IMR-90 (cell line): ENCODE measurements around the gene DPF3.

Experiments used
- BHLHE40 ChIP-seq: fragments of 150-350 bp; IDR thresholded peaks from 2 replicates; pipeline ENCODE4 v1.6.1; 2016; ENCODE audit warnings: mild to moderate bottlenecking, low read depth, low read length
- CHD1 ChIP-seq: IDR thresholded peaks from 2 replicates; pipeline ENCODE4 v1.6.1; 2012; ENCODE audit warnings: low read depth, low read length, improper control_type of control experiment
- FOS ChIP-seq: fragments of 150-350 bp; IDR thresholded peaks from 2 replicates; pipeline ENCODE4 v1.6.1; 2016; ENCODE audit warnings: low read depth, low read length
- MAZ ChIP-seq: IDR thresholded peaks from 2 replicates; pipeline ENCODE4 v1.6.1; 2012; ENCODE audit warnings: low read depth, mild to moderate bottlenecking, low read length, improper control_type of control experiment, moderate library complexity, borderline replicate concordance
- POLR2A ChIP-seq: IDR thresholded peaks from 2 replicates; pipeline ENCODE4 v1.6.1; 2012; ENCODE audit warnings: mild to moderate bottlenecking, low read depth, low read length
- RAD21 ChIP-seq: IDR thresholded peaks from 2 replicates; pipeline ENCODE4 v1.6.1; 2012; ENCODE audit warnings: low read length, improper control_type of control experiment
- SMC3 ChIP-seq: fragments of 150-350 bp; IDR thresholded peaks from 2 replicates; pipeline ENCODE4 v1.6.1; 2016; ENCODE audit warnings: low read depth, mild to moderate bottlenecking, antibody characterized with exemption, low read length, moderate library complexity
- TF ChIP-seq, protein P1 (sequence below): conservative IDR thresholded peaks from 2 replicates; pipeline ENCODE4 v1.5.1; 2012; ENCODE audit warnings: mild to moderate bottlenecking, low read depth, low read length, improper control_type of control experiment
- TF ChIP-seq, protein P2 (sequence below): fragments of 150-350 bp; IDR thresholded peaks from 2 replicates; pipeline ENCODE4 v1.6.1; 2017; ENCODE audit warnings: mild to moderate bottlenecking, antibody characterized with exemption, low read length, low read depth

DNA sequence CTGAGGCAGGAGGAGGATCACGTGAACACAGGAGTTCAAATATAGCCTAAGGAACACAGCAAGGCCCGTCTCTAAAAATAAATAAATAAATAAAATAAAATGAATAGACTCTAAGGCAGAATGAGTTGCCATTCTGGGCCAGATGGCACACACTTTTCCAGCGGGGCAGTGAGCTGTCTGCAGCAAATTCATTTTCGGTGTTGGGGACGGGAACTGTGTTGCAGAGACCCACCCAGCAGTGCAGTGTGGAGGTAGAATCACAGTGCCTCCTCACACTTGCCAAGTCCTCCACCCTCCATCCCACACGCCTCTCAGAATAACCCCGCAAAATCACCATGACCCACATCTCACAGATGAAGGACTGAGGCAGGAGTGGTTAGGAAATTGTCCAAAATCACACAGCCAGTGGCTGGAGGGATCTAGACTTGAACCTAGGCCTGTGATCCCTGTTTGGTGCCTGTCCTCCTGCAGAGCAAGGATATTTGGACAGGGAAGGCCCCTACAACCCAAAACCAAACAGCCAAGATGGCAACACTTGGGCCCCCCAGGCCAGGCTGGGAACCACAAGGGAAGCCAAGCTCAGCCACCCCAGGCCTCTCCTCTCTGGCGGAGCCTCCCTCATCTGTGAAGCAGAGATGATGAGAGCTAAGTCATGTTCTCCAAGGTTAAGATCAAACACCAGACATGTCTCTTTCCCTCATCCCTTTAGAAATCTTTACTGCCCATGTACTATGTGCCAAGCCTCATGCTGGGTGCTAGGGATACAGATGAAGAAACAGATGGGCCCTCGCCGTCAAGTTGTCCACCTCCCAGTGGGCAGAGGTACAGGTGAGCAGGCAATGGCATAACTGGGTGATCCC lies 152.7 kb downstream of the DPF3 start:
- TF ChIP-seq, protein P1, sequence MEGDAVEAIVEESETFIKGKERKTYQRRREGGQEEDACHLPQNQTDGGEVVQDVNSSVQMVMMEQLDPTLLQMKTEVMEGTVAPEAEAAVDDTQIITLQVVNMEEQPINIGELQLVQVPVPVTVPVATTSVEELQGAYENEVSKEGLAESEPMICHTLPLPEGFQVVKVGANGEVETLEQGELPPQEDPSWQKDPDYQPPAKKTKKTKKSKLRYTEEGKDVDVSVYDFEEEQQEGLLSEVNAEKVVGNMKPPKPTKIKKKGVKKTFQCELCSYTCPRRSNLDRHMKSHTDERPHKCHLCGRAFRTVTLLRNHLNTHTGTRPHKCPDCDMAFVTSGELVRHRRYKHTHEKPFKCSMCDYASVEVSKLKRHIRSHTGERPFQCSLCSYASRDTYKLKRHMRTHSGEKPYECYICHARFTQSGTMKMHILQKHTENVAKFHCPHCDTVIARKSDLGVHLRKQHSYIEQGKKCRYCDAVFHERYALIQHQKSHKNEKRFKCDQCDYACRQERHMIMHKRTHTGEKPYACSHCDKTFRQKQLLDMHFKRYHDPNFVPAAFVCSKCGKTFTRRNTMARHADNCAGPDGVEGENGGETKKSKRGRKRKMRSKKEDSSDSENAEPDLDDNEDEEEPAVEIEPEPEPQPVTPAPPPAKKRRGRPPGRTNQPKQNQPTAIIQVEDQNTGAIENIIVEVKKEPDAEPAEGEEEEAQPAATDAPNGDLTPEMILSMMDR, result no peak
- TF ChIP-seq CHD1 (no peak), POLR2A (no peak), FOS (no peak), MAZ (no peak), BHLHE40 (no peak), RAD21 (no peak), SMC3 (no peak)
- TF ChIP-seq, protein P2, sequence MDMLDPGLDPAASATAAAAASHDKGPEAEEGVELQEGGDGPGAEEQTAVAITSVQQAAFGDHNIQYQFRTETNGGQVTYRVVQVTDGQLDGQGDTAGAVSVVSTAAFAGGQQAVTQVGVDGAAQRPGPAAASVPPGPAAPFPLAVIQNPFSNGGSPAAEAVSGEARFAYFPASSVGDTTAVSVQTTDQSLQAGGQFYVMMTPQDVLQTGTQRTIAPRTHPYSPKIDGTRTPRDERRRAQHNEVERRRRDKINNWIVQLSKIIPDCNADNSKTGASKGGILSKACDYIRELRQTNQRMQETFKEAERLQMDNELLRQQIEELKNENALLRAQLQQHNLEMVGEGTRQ, result no peak
